Measurements from ENCODE around the gene TNFAIP8. TPM values are rescaled to one million over a fixed set of nuclear protein-coding genes. Genes with fewer than 3 reads are reported as not detected.

The TNFAIP8 gene
- total RNA-seq, 1 experiment from 2014 or later = 8.0 TPM

DNA sequence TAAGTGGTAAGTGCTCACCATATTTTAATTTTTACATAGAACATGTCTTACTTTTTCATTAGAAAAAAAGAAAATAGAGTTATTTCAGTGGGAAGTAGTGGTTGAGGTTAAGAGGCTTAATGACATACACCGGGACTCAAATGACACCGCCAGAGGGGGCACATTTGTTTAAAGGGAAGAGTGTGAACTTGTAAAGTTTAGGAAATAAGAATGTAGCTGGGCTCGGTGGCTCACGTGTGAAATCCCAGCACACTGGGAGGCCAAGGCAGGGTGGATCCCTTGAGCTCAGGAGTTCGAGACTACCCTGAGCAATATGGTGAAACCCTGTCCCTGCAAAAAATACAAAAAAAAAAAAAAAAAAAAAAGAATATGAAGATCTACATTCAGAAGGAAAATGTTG is 43.4 kb upstream of the TNFAIP8 start:
- Histone ChIP-seq H3K9me3 (ENCODE audit: control insufficient read depth, insufficient read depth, low read depth, low read length) (no peaks in the 10 kb centered on the region), H3K4me3 (ENCODE audit: low read depth in 2 of 2, low read length in 2 of 2) (no peak overlapping the region), H3K4me1 (ENCODE audit: control insufficient read depth, insufficient read depth, low read length) (no peaks in the 10 kb centered on the region), H3K27me3 (ENCODE audit: control insufficient read depth, insufficient read depth, low read length) (no peaks in the 10 kb centered on the region), H3K36me3 (ENCODE audit: control insufficient read depth, insufficient read depth, low read length) (no peaks in the 10 kb centered on the region), H3K27ac (ENCODE audit: low read length) (no peak overlapping the region)
- in situ Hi-C loops (cut with HindIII; ENCODE audit: low pct_unique_long_range_greater_than_20kb, low sequenced_read_pairs) = no loop called here
- ATAC-seq = no peak
- intact Hi-C loops (cut with micrococcal nuclease; ENCODE audit: unreplicated experiment) = no loop called here
- TF ChIP-seq, protein P1, sequence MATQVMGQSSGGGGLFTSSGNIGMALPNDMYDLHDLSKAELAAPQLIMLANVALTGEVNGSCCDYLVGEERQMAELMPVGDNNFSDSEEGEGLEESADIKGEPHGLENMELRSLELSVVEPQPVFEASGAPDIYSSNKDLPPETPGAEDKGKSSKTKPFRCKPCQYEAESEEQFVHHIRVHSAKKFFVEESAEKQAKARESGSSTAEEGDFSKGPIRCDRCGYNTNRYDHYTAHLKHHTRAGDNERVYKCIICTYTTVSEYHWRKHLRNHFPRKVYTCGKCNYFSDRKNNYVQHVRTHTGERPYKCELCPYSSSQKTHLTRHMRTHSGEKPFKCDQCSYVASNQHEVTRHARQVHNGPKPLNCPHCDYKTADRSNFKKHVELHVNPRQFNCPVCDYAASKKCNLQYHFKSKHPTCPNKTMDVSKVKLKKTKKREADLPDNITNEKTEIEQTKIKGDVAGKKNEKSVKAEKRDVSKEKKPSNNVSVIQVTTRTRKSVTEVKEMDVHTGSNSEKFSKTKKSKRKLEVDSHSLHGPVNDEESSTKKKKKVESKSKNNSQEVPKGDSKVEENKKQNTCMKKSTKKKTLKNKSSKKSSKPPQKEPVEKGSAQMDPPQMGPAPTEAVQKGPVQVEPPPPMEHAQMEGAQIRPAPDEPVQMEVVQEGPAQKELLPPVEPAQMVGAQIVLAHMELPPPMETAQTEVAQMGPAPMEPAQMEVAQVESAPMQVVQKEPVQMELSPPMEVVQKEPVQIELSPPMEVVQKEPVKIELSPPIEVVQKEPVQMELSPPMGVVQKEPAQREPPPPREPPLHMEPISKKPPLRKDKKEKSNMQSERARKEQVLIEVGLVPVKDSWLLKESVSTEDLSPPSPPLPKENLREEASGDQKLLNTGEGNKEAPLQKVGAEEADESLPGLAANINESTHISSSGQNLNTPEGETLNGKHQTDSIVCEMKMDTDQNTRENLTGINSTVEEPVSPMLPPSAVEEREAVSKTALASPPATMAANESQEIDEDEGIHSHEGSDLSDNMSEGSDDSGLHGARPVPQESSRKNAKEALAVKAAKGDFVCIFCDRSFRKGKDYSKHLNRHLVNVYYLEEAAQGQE (IDR thresholded peaks at IDR 0.05; ENCODE audit: insufficient read depth in 1 of 2, low read depth in 2 of 2, low read length in 1 of 2) = no peak
- TF ChIP-seq, protein P2, sequence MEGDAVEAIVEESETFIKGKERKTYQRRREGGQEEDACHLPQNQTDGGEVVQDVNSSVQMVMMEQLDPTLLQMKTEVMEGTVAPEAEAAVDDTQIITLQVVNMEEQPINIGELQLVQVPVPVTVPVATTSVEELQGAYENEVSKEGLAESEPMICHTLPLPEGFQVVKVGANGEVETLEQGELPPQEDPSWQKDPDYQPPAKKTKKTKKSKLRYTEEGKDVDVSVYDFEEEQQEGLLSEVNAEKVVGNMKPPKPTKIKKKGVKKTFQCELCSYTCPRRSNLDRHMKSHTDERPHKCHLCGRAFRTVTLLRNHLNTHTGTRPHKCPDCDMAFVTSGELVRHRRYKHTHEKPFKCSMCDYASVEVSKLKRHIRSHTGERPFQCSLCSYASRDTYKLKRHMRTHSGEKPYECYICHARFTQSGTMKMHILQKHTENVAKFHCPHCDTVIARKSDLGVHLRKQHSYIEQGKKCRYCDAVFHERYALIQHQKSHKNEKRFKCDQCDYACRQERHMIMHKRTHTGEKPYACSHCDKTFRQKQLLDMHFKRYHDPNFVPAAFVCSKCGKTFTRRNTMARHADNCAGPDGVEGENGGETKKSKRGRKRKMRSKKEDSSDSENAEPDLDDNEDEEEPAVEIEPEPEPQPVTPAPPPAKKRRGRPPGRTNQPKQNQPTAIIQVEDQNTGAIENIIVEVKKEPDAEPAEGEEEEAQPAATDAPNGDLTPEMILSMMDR (IDR thresholded peaks at IDR 0.05) = no peak
- TF ChIP-seq TCF7L2 (IDR thresholded peaks at IDR 0.05; ENCODE audit: low read depth, low read length) (no peak), POLR2AphosphoS5 (IDR thresholded peaks at IDR 0.05; ENCODE audit: low read depth, low read length) (no peak), SIN3A (IDR thresholded peaks at IDR 0.05; ENCODE audit: borderline replicate concordance, insufficient read depth, low read depth, low read length) (no peak)
- BruUV-seq (replicated peaks) = no TSS peak
- DNase-seq (ENCODE audit: low read depth, low spot score) = no peak
- POLR2A ChIA-PET = no interaction called here
- CTCF ChIA-PET = no interaction called here

DNA sequence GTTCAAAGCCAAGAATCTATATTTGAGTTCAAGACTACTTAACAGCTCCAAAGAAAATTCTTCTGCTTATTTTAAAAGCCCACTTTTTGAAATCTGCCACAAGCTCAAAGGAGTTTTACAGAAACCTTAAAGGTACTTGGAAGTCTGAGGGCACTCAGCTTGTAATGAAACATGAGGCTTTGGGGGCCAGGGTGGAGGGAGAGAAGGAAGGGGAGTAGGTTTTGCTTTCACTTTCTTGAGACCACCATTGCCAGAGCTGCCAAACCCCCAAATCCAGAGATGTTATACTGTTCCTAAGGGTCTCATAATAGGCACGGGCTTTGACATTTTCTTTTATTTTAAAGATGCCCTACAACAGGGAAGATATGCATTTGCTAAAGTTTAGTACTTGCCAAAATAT is 42.6 kb upstream of the TNFAIP8 start:
- CTCF ChIA-PET = no interaction called here
- Histone ChIP-seq H3K27me3 (ENCODE audit: control insufficient read depth, insufficient read depth, low read length) (no peaks in the 10 kb centered on the region), H3K36me3 (ENCODE audit: control insufficient read depth, insufficient read depth, low read length) (no peaks in the 10 kb centered on the region), H3K27ac (ENCODE audit: low read length) (no peak overlapping the region), H3K9me3 (ENCODE audit: control insufficient read depth, insufficient read depth, low read depth, low read length) (no peaks in the 10 kb centered on the region), H3K4me1 (ENCODE audit: control insufficient read depth, insufficient read depth, low read length) (no peaks in the 10 kb centered on the region), H3K4me3 (ENCODE audit: low read depth in 2 of 2, low read length in 2 of 2) (no peak overlapping the region)
- POLR2A ChIA-PET = no interaction called here
- in situ Hi-C loops (cut with HindIII; ENCODE audit: low pct_unique_long_range_greater_than_20kb, low sequenced_read_pairs) (no loop called here), intact Hi-C loops (cut with micrococcal nuclease; ENCODE audit: unreplicated experiment) (no loop called here)
- TSS peak; percentile 38 for BruUV-seq (replicated peaks)
- no peak for TF ChIP-seq POLR2AphosphoS5 (IDR thresholded peaks at IDR 0.05; ENCODE audit: low read depth, low read length)
- TF ChIP-seq TCF7L2 (IDR thresholded peaks at IDR 0.05; ENCODE audit: low read depth, low read length) = no peak
- TF ChIP-seq, protein P1 (IDR thresholded peaks at IDR 0.05; ENCODE audit: insufficient read depth in 1 of 2, low read depth in 2 of 2, low read length in 1 of 2) = no peak
- TF ChIP-seq, protein P2 (IDR thresholded peaks at IDR 0.05) = no peak
- DNase-seq (ENCODE audit: low read depth, low spot score) (no peak), ATAC-seq (no peak)
